Measurements from ENCODE around the gene TSPAN10. TPM values are rescaled to one million over a fixed set of nuclear protein-coding genes. Genes with fewer than 3 reads are reported as not detected.

TSPAN10 gene
- total and polyA plus RNA-seq, 9 of the 15 experiments (the other 6 are each of a cell fraction or from before 2014, with no cell fraction given) = 0.05 to 0.31 (median 0.13) TPM; not detected in 1

DNA sequence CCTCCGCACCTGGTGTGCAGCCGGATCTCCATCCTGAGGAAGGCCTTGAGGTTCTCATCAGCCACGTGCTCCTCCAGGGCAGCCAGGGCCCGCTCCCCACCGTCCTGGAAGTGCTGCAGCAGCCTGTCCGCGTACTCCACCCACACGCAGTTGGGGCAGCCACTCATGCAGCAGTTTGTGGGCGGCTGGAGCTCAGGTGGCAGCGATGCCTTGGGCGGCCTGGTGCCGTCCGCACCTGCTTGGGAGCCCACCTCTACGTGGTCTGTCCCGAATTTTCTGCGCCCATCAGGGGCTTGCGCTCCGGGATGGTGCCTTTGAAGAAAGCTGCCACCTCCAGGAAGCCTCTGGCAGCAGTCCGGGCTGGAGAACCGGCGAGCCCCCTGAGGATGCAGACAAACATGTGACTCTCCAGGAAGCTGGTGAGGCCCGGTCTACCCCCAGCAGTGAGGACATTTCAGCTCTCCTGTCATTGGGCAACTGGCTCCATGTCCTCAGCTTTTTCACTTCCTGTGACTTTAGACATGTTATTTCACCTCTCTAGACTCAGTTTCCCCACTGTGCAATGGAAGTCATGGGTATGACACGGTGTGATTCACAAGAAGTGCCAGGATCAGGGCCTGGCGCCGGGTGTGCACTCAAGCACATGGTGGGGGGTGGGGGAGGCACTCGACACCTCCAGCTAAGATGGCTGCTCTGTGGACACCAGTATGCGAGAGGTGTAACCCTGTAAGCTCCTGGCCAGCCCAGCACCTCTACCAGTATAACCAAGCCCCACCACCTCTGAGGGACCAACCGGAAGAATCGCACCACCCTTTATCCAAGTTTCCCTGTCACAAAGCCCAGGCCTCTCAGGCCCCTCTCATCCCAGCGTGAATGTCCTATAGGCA is 28.5 kb downstream of the TSPAN10 start (continued):
- TF ChIP-seq, protein P1, sequence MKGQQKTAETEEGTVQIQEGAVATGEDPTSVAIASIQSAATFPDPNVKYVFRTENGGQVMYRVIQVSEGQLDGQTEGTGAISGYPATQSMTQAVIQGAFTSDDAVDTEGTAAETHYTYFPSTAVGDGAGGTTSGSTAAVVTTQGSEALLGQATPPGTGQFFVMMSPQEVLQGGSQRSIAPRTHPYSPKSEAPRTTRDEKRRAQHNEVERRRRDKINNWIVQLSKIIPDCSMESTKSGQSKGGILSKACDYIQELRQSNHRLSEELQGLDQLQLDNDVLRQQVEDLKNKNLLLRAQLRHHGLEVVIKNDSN (CRISPR knock-in tag; IDR thresholded peaks at IDR 0.05) = no peak
- no peak; the same call in 1 of the 2 replicates for TF ChIP-seq GABPB2 (CRISPR knock-in tag; conservative IDR thresholded peaks at IDR 0.05)
- TF ChIP-seq SIN3B (IDR thresholded peaks at IDR 0.05; ENCODE audit: low read depth) = no peak
- TF ChIP-seq DPF2 (IDR thresholded peaks at IDR 0.05) = no peak
- TF ChIP-seq, protein P2, sequence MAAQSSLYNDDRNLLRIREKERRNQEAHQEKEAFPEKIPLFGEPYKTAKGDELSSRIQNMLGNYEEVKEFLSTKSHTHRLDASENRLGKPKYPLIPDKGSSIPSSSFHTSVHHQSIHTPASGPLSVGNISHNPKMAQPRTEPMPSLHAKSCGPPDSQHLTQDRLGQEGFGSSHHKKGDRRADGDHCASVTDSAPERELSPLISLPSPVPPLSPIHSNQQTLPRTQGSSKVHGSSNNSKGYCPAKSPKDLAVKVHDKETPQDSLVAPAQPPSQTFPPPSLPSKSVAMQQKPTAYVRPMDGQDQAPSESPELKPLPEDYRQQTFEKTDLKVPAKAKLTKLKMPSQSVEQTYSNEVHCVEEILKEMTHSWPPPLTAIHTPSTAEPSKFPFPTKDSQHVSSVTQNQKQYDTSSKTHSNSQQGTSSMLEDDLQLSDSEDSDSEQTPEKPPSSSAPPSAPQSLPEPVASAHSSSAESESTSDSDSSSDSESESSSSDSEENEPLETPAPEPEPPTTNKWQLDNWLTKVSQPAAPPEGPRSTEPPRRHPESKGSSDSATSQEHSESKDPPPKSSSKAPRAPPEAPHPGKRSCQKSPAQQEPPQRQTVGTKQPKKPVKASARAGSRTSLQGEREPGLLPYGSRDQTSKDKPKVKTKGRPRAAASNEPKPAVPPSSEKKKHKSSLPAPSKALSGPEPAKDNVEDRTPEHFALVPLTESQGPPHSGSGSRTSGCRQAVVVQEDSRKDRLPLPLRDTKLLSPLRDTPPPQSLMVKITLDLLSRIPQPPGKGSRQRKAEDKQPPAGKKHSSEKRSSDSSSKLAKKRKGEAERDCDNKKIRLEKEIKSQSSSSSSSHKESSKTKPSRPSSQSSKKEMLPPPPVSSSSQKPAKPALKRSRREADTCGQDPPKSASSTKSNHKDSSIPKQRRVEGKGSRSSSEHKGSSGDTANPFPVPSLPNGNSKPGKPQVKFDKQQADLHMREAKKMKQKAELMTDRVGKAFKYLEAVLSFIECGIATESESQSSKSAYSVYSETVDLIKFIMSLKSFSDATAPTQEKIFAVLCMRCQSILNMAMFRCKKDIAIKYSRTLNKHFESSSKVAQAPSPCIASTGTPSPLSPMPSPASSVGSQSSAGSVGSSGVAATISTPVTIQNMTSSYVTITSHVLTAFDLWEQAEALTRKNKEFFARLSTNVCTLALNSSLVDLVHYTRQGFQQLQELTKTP (IDR thresholded peaks at IDR 0.05; ENCODE audit: low read depth in 1 of 2, partially characterized antibody in 2 of 2) = peak; percentile 24 to 29
- no peak for TF ChIP-seq ZNF444 (CRISPR knock-in tag; IDR thresholded peaks at IDR 0.05)
- TF ChIP-seq COPS2 (conservative IDR thresholded peaks at IDR 0.05) = no peak
- TF ChIP-seq, protein P3, sequence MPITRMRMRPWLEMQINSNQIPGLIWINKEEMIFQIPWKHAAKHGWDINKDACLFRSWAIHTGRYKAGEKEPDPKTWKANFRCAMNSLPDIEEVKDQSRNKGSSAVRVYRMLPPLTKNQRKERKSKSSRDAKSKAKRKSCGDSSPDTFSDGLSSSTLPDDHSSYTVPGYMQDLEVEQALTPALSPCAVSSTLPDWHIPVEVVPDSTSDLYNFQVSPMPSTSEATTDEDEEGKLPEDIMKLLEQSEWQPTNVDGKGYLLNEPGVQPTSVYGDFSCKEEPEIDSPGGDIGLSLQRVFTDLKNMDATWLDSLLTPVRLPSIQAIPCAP (CRISPR knock-in tag; IDR thresholded peaks at IDR 0.05; ENCODE audit: borderline replicate concordance) = no peak
- TF ChIP-seq RBM22 (IDR thresholded peaks at IDR 0.05; ENCODE audit: low read depth, low read length, poor library complexity, severe bottlenecking) = no peak
- TF ChIP-seq CCAR2 (IDR thresholded peaks at IDR 0.05; ENCODE audit: low read depth, low read length) = no peak
- TF ChIP-seq NCOA2 (IDR thresholded peaks at IDR 0.05; ENCODE audit: partially characterized antibody in 2 of 2) = no peak
- TF ChIP-seq, protein P4, sequence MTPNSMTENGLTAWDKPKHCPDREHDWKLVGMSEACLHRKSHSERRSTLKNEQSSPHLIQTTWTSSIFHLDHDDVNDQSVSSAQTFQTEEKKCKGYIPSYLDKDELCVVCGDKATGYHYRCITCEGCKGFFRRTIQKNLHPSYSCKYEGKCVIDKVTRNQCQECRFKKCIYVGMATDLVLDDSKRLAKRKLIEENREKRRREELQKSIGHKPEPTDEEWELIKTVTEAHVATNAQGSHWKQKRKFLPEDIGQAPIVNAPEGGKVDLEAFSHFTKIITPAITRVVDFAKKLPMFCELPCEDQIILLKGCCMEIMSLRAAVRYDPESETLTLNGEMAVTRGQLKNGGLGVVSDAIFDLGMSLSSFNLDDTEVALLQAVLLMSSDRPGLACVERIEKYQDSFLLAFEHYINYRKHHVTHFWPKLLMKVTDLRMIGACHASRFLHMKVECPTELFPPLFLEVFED (CRISPR knock-in tag; conservative IDR thresholded peaks at IDR 0.05) = no peak; the same call in 1 of the 2 replicates
- TF ChIP-seq TBP (optimal IDR thresholded peaks at IDR 0.05; ENCODE audit: low read depth, low read length) = no peak
- TF ChIP-seq SAFB (IDR thresholded peaks at IDR 0.05; ENCODE audit: borderline replicate concordance, low read depth, low read length) = no peak
- TF ChIP-seq PTTG1 (tag; IDR thresholded peaks at IDR 0.05; ENCODE audit: low read depth) = peak; percentile 68
- TF ChIP-seq FOXK1 (CRISPR knock-in tag; IDR thresholded peaks at IDR 0.05; ENCODE audit: borderline replicate concordance) = no peak
- no peak for TF ChIP-seq CCNT2 (IDR thresholded peaks at IDR 0.05; ENCODE audit: borderline replicate concordance, extremely low read depth, insufficient read length, low read depth, low read length)
- TF ChIP-seq ZNF384 (IDR thresholded peaks at IDR 0.05; ENCODE audit: low read depth, low read length) = no peak
- TF ChIP-seq ZFP30 (CRISPR knock-in tag; IDR thresholded peaks at IDR 0.05; ENCODE audit: borderline replicate concordance) = no peak
